Endothelial cell (in vitro differentiated cells): ENCODE results near the gene GALNT7. TPM values are rescaled to one million over a fixed set of nuclear protein-coding genes. Genes with fewer than 3 reads are reported as not detected.
A peak's percentile ranks its signal among the peaks of the same experiment; 100 is the strongest.

Experiments
- DNase-seq: peaks from one replicate; pipeline ENCODE4 v3.0.0; 2021; ENCODE audit warnings: low spot score
- H3K27ac Mint-ChIP-seq: one replicate; pipeline ENCODE4 v1.8.0; 2021; ENCODE audit warnings: mixed read lengths, inconsistent platforms; ENCODE audit not compliant: unreplicated experiment
- H3K27me3 Mint-ChIP-seq: one replicate; pipeline ENCODE4 v1.8.0; 2021; ENCODE audit warnings: mild to moderate bottlenecking, moderate library complexity, mixed read lengths, inconsistent platforms; ENCODE audit not compliant: unreplicated experiment
- H3K36me3 Mint-ChIP-seq: one replicate; pipeline ENCODE4 v1.8.0; 2021; ENCODE audit warnings: mild to moderate bottlenecking, low read depth, mixed read lengths, inconsistent platforms; ENCODE audit not compliant: unreplicated experiment
- H3K4me1 Mint-ChIP-seq: one replicate; pipeline ENCODE4 v1.8.0; 2021; ENCODE audit warnings: mild to moderate bottlenecking, mixed read lengths, inconsistent platforms; ENCODE audit not compliant: unreplicated experiment
- H3K4me3 Mint-ChIP-seq: one replicate; pipeline ENCODE4 v1.8.0; 2021; ENCODE audit warnings: mild to moderate bottlenecking, mixed read lengths, inconsistent platforms; ENCODE audit not compliant: unreplicated experiment
- H3K9me3 Mint-ChIP-seq: one replicate; pipeline ENCODE4 v1.8.0; 2021; ENCODE audit warnings: mixed read lengths, inconsistent platforms; ENCODE audit not compliant: unreplicated experiment
- total RNA-seq: library from RNA; stranded (reverse); fragmentation: NEBNext Ultra II Directional; extraction: Animal tissue kit (Norgen Biotek cat#: 25700); gene quantifications from one replicate; pipeline ENCODE4 v1.2.1, GENCODE V29; 2021; ENCODE audit not compliant: unreplicated experiment
- TF ChIP-seq, protein P1 (sequence below): fragments of 200-600 bp; sonication (generic); IDR thresholded peaks from one replicate; pipeline ENCODE4 v1.5.0; 2021; ENCODE audit warnings: antibody characterized with exemption; ENCODE audit not compliant: unreplicated experiment

The GALNT7 gene
- total RNA-seq, 1 donor from 2014 or later, result 80.9 TPM

DNA sequence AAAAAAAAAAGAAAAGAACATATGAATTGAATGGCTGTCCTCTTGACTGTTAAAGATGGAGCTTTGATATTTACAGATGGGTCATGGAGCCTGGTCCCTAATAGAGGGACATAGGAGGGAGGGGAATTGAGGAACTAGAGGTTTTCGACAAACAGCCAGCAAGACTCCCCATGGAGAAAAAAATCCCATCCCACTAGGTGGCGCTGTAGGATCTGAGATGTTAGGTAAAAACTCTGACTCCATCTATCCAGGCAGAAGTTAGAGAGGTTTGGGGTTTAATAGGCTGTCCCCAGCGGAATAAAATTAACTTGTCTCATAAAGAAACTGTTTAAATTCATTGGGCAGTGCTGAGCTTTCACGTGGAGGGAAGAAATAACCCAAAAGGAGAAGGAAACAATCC is 119.7 kb downstream of the GALNT7 start:
- H3K4me3 Mint-ChIP-seq, result no peak overlapping the region
- TF ChIP-seq, protein P1, sequence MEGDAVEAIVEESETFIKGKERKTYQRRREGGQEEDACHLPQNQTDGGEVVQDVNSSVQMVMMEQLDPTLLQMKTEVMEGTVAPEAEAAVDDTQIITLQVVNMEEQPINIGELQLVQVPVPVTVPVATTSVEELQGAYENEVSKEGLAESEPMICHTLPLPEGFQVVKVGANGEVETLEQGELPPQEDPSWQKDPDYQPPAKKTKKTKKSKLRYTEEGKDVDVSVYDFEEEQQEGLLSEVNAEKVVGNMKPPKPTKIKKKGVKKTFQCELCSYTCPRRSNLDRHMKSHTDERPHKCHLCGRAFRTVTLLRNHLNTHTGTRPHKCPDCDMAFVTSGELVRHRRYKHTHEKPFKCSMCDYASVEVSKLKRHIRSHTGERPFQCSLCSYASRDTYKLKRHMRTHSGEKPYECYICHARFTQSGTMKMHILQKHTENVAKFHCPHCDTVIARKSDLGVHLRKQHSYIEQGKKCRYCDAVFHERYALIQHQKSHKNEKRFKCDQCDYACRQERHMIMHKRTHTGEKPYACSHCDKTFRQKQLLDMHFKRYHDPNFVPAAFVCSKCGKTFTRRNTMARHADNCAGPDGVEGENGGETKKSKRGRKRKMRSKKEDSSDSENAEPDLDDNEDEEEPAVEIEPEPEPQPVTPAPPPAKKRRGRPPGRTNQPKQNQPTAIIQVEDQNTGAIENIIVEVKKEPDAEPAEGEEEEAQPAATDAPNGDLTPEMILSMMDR, result peak; percentile 64
- H3K4me1 Mint-ChIP-seq, result peaks cover 10% of the 10 kb centered on the region
- no peaks in the 10 kb centered on the region for H3K27me3 Mint-ChIP-seq
- H3K36me3 Mint-ChIP-seq, result peaks cover 19% of the 10 kb centered on the region
- H3K9me3 Mint-ChIP-seq, result no peaks in the 10 kb centered on the region
- peak; percentile 63 for DNase-seq
- H3K27ac Mint-ChIP-seq, result peak overlapping the region; percentile 70

DNA sequence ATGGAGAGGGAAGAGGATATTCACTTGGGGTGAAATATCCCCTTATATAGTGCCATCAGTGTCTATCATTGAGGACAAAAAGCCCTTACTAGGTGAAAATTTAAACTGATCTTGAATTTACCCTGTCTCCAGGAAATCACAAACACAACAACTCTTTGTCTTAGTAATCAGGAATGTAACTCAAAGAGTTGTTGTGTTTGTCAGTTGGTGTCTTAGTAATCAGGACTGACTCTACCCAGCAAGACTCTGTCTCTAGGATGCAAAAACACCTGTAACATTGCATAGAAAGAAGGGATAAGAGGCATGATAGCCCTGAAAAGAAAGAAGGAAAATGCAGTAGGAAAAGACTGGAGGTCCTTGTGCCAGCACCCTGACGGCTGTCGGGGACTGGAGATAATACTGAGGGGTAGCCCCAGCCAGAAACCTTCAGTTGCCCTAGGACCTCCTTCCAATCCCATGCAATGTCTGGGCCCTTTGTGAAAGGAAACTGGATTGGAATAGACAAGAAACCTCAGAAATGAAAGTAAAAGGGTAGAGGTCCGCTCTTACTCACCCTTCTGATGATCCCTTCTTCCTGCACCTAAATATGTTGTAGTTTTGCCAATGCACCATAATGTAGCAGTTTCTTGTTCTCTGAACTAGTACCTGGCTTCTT is 120.2 kb downstream of the GALNT7 start:
- peaks cover 18% of the 10 kb centered on the region for H3K36me3 Mint-ChIP-seq
- DNase-seq, result no peak
- TF ChIP-seq, protein P1, result no peak

DNA sequence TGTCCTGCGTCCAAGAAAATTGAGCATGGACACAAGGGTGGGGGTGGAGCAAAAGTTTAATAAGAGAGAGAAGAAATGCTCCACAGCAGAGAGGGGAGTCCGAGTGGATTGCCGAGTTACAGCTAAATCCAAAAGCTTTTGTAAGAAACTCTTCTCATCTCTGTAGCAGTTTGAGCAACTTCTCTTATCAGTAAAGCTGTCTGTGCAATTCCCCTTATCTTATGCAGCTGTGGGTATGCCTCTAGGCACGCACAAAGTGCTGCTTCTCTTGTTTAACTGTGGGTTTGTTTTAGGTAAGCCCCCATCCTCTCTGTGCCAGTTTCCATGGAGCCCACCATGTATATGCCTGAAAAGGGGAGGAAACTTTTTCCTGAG is 120.7 kb downstream of the GALNT7 start:
- Mint-ChIP-seq H3K27me3 (no peaks in the 10 kb centered on the region), H3K27ac (peak overlapping the region; percentile 80)

More for the DNA sequence above, 120.2 kb downstream of the GALNT7 start:
- no peaks in the 10 kb centered on the region for H3K27me3 Mint-ChIP-seq
- H3K4me3 Mint-ChIP-seq, result no peak overlapping the region
- peak overlapping the region; percentile 80 for H3K27ac Mint-ChIP-seq
- H3K4me1 Mint-ChIP-seq, result peaks cover 10% of the 10 kb centered on the region
- H3K9me3 Mint-ChIP-seq, result no peaks in the 10 kb centered on the region

DNA sequence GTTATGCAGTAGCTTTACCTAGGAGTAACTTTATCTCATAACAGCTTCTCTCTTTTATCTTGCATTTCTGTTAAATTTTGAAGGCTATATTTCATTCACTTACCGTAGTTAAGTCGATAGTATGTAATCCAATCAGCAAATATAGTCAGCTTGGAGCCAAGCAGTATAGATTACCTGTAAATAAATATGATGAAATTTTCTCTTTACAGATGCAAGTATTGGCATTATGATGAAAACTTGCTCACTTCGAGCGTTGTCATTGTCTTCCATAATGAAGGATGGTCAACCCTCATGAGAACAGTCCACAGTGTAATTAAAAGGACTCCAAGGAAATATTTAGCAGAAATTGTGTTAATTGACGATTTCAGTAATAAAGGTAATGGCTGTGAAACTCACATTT is 123.3 kb downstream of the GALNT7 start:
- peaks cover 20% of the 10 kb centered on the region for H3K4me1 Mint-ChIP-seq
- TF ChIP-seq, protein P1, result no peak
- H3K27ac Mint-ChIP-seq, result no peak overlapping the region
- no peak overlapping the region for H3K4me3 Mint-ChIP-seq
- H3K27me3 Mint-ChIP-seq, result no peaks in the 10 kb centered on the region
- no peak for DNase-seq
- H3K36me3 Mint-ChIP-seq, result peaks cover under 1% of the 10 kb centered on the region
- H3K9me3 Mint-ChIP-seq, result no peaks in the 10 kb centered on the region

More for the DNA sequence above, 120.7 kb downstream of the GALNT7 start:
- Mint-ChIP-seq H3K36me3 (peaks cover 18% of the 10 kb centered on the region), H3K9me3 (no peaks in the 10 kb centered on the region), H3K4me1 (peaks cover 10% of the 10 kb centered on the region), H3K4me3 (no peak overlapping the region)
- TF ChIP-seq, protein P1, result no peak
- no peak for DNase-seq

DNA sequence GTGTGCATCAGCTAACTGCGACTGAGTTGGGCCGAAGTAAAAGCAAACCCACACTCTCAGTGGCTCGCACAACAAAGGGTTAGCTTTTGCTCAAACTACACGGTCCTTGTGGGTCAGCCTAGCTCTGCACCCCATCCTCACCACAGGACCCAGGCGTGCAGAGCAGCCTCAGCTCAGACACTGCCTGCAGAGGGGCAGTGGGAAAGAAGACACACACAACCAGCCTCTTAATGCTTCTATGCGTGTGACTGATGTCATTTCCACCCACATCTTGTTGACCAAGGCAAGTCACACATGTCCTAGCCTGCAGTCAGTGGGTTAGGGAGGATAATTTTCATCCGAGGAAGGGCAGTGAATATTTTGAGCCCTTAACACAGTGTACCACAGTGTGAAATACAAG is 125.1 kb downstream of the GALNT7 start:
- H3K9me3 Mint-ChIP-seq, result no peaks in the 10 kb centered on the region
- no peaks in the 10 kb centered on the region for H3K27me3 Mint-ChIP-seq
- H3K27ac Mint-ChIP-seq, result no peak overlapping the region
- TF ChIP-seq, protein P1, result no peak
- H3K4me1 Mint-ChIP-seq, result peaks cover 18% of the 10 kb centered on the region
- H3K4me3 Mint-ChIP-seq, result no peak overlapping the region
- no peaks in the 10 kb centered on the region for H3K36me3 Mint-ChIP-seq
- DNase-seq, result no peak
